NCI-H1105 (cell line): ENCODE results near the gene GPC1.

ENCODE experiments used
- DNase-seq: peaks from one replicate; lab custom pipeline; 2025; lab: John Stamatoyannopoulos, UW

Gene GPC1

DNA sequence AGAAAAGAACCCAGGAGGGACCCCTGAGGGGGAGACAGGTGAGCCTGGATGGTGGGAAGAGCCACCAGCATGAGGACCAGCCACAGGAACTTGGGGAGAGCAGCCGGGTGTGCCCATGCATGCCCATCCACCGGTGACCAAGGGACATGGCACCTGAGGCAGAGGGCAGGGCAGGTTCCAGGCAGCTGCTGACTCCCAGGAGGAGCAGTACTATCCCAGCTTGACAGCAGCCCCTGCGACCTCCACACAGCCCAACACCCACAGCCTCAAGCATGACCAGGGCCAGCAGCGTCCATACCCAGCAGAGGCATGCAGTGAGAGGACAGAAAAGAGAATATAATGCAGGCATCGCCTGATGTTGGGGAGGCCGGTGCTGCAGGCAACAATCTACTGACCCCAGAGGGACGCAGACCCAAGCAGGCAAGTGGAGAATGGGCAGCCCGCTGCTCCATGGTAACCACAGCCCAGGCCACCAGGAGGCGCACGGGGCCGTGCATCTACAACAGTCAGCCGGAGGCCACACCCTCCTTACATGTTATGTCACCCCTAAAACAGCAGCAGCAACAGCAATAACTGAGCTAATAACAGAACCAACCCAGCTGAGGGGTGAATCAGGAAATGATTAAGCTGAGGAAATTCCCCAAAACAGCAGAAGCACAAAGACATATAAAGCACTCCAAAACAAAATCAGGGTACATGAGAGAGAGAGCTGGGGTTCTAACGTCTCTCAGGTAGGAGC, 78.3 kb downstream of the GPC1 start:
- DNase-seq, result no peak

- no peak for DNase-seq
These were observed 79.2 kb downstream of the GPC1 start for GRCh38 chr2:240514631-240515030.

- DNase-seq, result no peak
These were observed 81.9 kb downstream of the GPC1 start for GRCh38 chr2:240517342-240517741.
